Panc1 (cell line): Measurements from ENCODE around the gene HLA-DQA1. TPM values are rescaled to one million over a fixed set of nuclear protein-coding genes. Genes with fewer than 3 reads are reported as not detected.

Experiments
- ATAC-seq: fragments of 200-7000 bp; cut with Tn5 transposase; 2 replicates; pipeline ENCODE4 v1.9.1; 2020; ENCODE audit warnings: mild to moderate bottlenecking, moderate library complexity
- BruUV-seq: library from RNA; stranded (reverse); fragments of 400-500 nt; replicated peaks from 2 replicates; lab custom pipeline; 2021; lab: Mats Ljungman, UMichigan
- CTCF ChIA-PET: fragments of 300-600 bp; sonication (Branson Sonifier 250); formaldehyde crosslinking; loops from one replicate; lab custom pipeline; 2022; ENCODE audit warnings: antibody characterized with exemption; lab: Charles Lee
- POLR2A ChIA-PET: fragments of 300-600 bp; sonication (Branson Sonifier 250); formaldehyde crosslinking; loops from one replicate; lab custom pipeline; 2022; ENCODE audit warnings: antibody characterized with exemption; lab: Charles Lee
- DNase-seq: peaks from one replicate; pipeline ENCODE4 v3.0.0-alpha.2; 2010; ENCODE audit warnings: low read depth, low spot score
- H3K27ac ChIP-seq: 2 replicates; pipeline ENCODE4 v1.5.1; 2011; ENCODE audit warnings: mild to moderate bottlenecking, low read length, inconsistent platforms
- H3K27me3 ChIP-seq: fragments of 200-500 bp; sonication (Bioruptor generic); 2 replicates; pipeline ENCODE4 v1.6.0; 2014; ENCODE audit warnings: low read length, inconsistent platforms; ENCODE audit not compliant: control insufficient read depth, insufficient read depth
- H3K36me3 ChIP-seq: fragments of 200-500 bp; sonication (Bioruptor generic); 2 replicates; pipeline ENCODE4 v1.5.1; 2014; ENCODE audit warnings: inconsistent platforms, mild to moderate bottlenecking, low read length, moderate library complexity; ENCODE audit not compliant: control insufficient read depth, insufficient read depth
- H3K4me1 ChIP-seq: 2 replicates; pipeline ENCODE4 v1.5.1; 2011; ENCODE audit warnings: inconsistent platforms, mild to moderate bottlenecking, low read length, moderate library complexity; ENCODE audit not compliant: control insufficient read depth, insufficient read depth
- H3K4me3 ChIP-seq, 2 experiments: 2 replicates each; pipeline ENCODE4 v1.5.1; 2011 to 2012; ENCODE audit warnings: low read depth in 2 of 2, low read length in 2 of 2, mild to moderate bottlenecking in 2 of 2, inconsistent platforms in 1 of 2, moderate library complexity in 1 of 2
- H3K9me3 ChIP-seq: fragments of 200-500 bp; sonication (Bioruptor generic); 2 replicates; pipeline ENCODE4 v1.5.1; 2014; ENCODE audit warnings: low read depth, mild to moderate bottlenecking, inconsistent platforms, low read length, moderate library complexity; ENCODE audit not compliant: control insufficient read depth, insufficient read depth
- POLR2AphosphoS5 ChIP-seq: IDR thresholded peaks from 2 replicates; pipeline ENCODE4 v1.6.1; 2012; ENCODE audit warnings: mild to moderate bottlenecking, low read depth, low read length, moderate library complexity
- SIN3A ChIP-seq: IDR thresholded peaks from 2 replicates; pipeline ENCODE4 v1.6.1; 2012; ENCODE audit warnings: low read depth, mild to moderate bottlenecking, low read length, moderate library complexity, borderline replicate concordance; ENCODE audit not compliant: insufficient read depth
- TCF7L2 ChIP-seq: IDR thresholded peaks from 2 replicates; pipeline ENCODE4 v1.6.1; 2011; ENCODE audit warnings: mild to moderate bottlenecking, low read depth, low read length, inconsistent platforms
- in situ Hi-C: cut with HindIII; loops from 2 replicates; pipeline ENCODE4 v1.10.0; 2016; ENCODE audit warnings: low sequenced_read_pairs, low pct_unique_long_range_greater_than_20kb
- intact Hi-C: fragments of 100-400 bp; cut with micrococcal nuclease; formaldehyde crosslinking; loops from one replicate; pipeline ENCODE4 v1.10.0; 2022; ENCODE audit not compliant: unreplicated experiment
- total RNA-seq: library from RNA; stranded (reverse); gene quantifications from one replicate; pipeline ENCODE4 v1.2.1, GENCODE V29; 2021; ENCODE audit not compliant: unreplicated experiment
- TF ChIP-seq, protein P1 (sequence below): fragments of 450-650 bp; IDR thresholded peaks from 2 replicates; pipeline ENCODE4 v1.5.1; 2017; ENCODE audit warnings: mild to moderate bottlenecking
- TF ChIP-seq, protein P2 (sequence below), 2 experiments: IDR thresholded peaks; 2 replicates each; pipeline ENCODE4 v1.6.1; 2011 to 2012; ENCODE audit warnings: low read depth in 2 of 2, control low read depth in 1 of 2, low read length in 1 of 2, mild to moderate bottlenecking in 1 of 2, moderate library complexity in 1 of 2; ENCODE audit not compliant: insufficient read depth in 1 of 2

HLA-DQA1 gene
- total RNA-seq, 1 experiment from 2014 or later = 0.39 TPM

DNA sequence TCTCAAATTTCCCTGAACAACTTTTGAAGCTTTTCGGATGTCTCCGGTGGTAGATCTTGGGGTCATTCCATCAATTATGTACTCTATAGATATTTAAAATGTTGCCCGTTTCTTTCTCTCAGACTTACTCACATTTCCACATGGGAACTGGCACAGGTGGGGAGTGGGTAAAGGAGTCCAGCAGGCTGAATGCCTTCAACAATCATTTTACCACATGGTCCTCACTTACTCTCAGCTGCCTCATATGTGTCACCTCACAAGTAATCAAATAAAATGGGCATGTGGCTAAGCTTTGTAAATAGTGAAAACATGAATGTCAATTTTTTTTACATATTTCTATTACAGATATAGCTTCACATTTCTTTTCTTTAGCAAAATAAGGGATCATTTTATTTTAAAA, 677 bp downstream of the HLA-DQA1 start:
- peaks cover 23% of the 10 kb centered on the region for H3K27me3 ChIP-seq
- POLR2A ChIA-PET = no interaction called here
- ATAC-seq (no peak), DNase-seq (no peak)
- in situ Hi-C loops = no loop called here
- no peaks in the 10 kb centered on the region for H3K9me3 ChIP-seq
- CTCF ChIA-PET = interaction anchor here (0.6 kb wide), 1 partner anchor 82 kb away, joined by 6 read pairs; no protein-coding TSS in a partner anchor
- H3K36me3 ChIP-seq = no peaks in the 10 kb centered on the region
- no peaks in the 10 kb centered on the region for H3K4me1 ChIP-seq
- no peak overlapping the region for H3K27ac ChIP-seq
- BruUV-seq = no TSS peak
- intact Hi-C loops = no loop called here
- no peak for TF ChIP-seq SIN3A
- TF ChIP-seq POLR2AphosphoS5 = no peak
- TF ChIP-seq TCF7L2 = no peak
- TF ChIP-seq, protein P1, sequence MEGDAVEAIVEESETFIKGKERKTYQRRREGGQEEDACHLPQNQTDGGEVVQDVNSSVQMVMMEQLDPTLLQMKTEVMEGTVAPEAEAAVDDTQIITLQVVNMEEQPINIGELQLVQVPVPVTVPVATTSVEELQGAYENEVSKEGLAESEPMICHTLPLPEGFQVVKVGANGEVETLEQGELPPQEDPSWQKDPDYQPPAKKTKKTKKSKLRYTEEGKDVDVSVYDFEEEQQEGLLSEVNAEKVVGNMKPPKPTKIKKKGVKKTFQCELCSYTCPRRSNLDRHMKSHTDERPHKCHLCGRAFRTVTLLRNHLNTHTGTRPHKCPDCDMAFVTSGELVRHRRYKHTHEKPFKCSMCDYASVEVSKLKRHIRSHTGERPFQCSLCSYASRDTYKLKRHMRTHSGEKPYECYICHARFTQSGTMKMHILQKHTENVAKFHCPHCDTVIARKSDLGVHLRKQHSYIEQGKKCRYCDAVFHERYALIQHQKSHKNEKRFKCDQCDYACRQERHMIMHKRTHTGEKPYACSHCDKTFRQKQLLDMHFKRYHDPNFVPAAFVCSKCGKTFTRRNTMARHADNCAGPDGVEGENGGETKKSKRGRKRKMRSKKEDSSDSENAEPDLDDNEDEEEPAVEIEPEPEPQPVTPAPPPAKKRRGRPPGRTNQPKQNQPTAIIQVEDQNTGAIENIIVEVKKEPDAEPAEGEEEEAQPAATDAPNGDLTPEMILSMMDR = no peak
- TF ChIP-seq, protein P2, sequence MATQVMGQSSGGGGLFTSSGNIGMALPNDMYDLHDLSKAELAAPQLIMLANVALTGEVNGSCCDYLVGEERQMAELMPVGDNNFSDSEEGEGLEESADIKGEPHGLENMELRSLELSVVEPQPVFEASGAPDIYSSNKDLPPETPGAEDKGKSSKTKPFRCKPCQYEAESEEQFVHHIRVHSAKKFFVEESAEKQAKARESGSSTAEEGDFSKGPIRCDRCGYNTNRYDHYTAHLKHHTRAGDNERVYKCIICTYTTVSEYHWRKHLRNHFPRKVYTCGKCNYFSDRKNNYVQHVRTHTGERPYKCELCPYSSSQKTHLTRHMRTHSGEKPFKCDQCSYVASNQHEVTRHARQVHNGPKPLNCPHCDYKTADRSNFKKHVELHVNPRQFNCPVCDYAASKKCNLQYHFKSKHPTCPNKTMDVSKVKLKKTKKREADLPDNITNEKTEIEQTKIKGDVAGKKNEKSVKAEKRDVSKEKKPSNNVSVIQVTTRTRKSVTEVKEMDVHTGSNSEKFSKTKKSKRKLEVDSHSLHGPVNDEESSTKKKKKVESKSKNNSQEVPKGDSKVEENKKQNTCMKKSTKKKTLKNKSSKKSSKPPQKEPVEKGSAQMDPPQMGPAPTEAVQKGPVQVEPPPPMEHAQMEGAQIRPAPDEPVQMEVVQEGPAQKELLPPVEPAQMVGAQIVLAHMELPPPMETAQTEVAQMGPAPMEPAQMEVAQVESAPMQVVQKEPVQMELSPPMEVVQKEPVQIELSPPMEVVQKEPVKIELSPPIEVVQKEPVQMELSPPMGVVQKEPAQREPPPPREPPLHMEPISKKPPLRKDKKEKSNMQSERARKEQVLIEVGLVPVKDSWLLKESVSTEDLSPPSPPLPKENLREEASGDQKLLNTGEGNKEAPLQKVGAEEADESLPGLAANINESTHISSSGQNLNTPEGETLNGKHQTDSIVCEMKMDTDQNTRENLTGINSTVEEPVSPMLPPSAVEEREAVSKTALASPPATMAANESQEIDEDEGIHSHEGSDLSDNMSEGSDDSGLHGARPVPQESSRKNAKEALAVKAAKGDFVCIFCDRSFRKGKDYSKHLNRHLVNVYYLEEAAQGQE (IDR thresholded peaks at IDR 0.05; ENCODE audit: insufficient read depth in 1 of 2, low read depth in 2 of 2, low read length in 1 of 2) = no peak
- H3K4me3 ChIP-seq = no peak overlapping the region

DNA sequence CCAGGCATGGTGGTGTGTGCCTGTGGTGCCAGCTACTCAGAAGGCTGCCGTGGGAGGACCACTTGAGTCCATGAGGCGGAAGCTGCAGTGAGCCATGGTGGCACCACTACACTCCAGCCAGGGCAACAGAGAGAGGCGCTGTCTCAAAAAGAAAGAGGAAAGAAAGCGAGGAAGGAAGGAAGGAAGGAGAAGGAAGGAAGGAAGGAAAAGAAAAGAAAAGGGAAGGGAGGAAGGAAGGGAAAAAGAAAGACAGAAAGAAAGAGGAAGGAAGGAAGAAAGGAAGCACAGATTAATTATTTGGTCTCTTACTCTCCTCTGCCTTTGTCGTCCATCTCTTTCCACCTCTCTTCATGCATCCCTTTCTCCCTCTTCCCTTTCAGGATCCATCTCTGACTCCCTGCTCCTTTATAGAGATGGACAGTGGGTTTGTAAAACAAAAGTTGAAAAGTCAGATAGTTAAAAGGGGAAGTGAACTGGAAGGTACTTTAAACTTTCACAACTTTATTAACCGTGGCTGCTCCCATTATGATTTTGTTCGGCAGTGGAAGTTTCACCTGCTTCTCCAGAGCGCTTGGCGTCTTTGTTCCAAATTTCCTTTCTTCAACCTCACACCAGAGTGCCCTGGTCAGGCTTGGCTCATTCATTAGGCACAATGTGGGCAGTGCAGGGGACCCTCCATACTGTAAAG, 1.5 kb downstream of the HLA-DQA1 start:
- in situ Hi-C loops = no loop called here
- no peak for DNase-seq
- TF ChIP-seq, protein P1 = no peak
- no peak for TF ChIP-seq TCF7L2
- no peak for TF ChIP-seq SIN3A
- no peaks in the 10 kb centered on the region for H3K4me1 ChIP-seq
- no peaks in the 10 kb centered on the region for H3K36me3 ChIP-seq
- H3K4me3 ChIP-seq = no peak overlapping the region
- intact Hi-C loops = no loop called here
- no peak overlapping the region for H3K27ac ChIP-seq
- peaks cover 23% of the 10 kb centered on the region for H3K27me3 ChIP-seq
- H3K9me3 ChIP-seq = no peaks in the 10 kb centered on the region
- no TSS peak for BruUV-seq
- ChIA-PET CTCF (no interaction called here), POLR2A (no interaction called here)
- ATAC-seq = no peak
